Neural progenitor cell (in vitro differentiated cells): Measurements from ENCODE around the gene OR7G3. TPM values are rescaled to one million over a fixed set of nuclear protein-coding genes. Genes with fewer than 3 reads are reported as not detected.

ENCODE experiments used
- DNase-seq: peaks from one replicate; pipeline ENCODE4 v3.0.0-alpha.2; 2016; ENCODE audit warnings: low spot score
- H2AFZ ChIP-seq: fragments of 200-600 bp; sonication (generic); replicated peaks from 2 replicates; pipeline ENCODE4 v1.6.1; 2016; ENCODE audit warnings: antibody characterized with exemption
- H3F3A ChIP-seq: fragments of 200-600 bp; sonication (generic); 2 replicates; pipeline ENCODE4 v1.6.1; 2016; ENCODE audit warnings: antibody characterized with exemption, low read depth
- H3K27ac ChIP-seq: fragments of 200-600 bp; sonication (generic); 2 replicates; pipeline ENCODE4 v1.5.1; 2016; ENCODE audit warnings: mild to moderate bottlenecking
- H3K27me3 ChIP-seq: fragments of 200-600 bp; sonication (generic); 2 replicates; pipeline ENCODE4 v1.6.1; 2016; ENCODE audit warnings: mild to moderate bottlenecking, moderate library complexity
- H3K36me3 ChIP-seq: fragments of 200-600 bp; sonication (generic); 2 replicates; pipeline ENCODE4 v1.5.1; 2016
- H3K4me1 ChIP-seq: fragments of 200-600 bp; sonication (generic); 2 replicates; pipeline ENCODE4 v1.6.1; 2016; ENCODE audit warnings: mixed run types
- H3K4me2 ChIP-seq: fragments of 200-600 bp; sonication (generic); 2 replicates; pipeline ENCODE4 v1.6.1; 2016
- H3K4me3 ChIP-seq: fragments of 200-600 bp; sonication (generic); 2 replicates; pipeline ENCODE4 v1.5.1; 2016
- H3K79me2 ChIP-seq: fragments of 200-600 bp; sonication (generic); 2 replicates; pipeline ENCODE4 v1.6.1; 2016; ENCODE audit warnings: low read depth
- H3K9ac ChIP-seq: fragments of 200-600 bp; sonication (generic); 2 replicates; pipeline ENCODE4 v1.6.1; 2016
- H3K9me3 ChIP-seq: fragments of 200-600 bp; sonication (generic); 2 replicates; pipeline ENCODE4 v1.5.1; 2016; ENCODE audit warnings: low read depth
- H4K20me1 ChIP-seq: fragments of 200-600 bp; sonication (generic); 2 replicates; pipeline ENCODE4 v1.6.1; 2016; ENCODE audit warnings: low read depth
- H3K27ac Mint-ChIP-seq: 3 replicates; pipeline ENCODE4 v1.8.0; 2021; ENCODE audit warnings: mixed read lengths
- H3K27me3 Mint-ChIP-seq: 2 replicates; pipeline ENCODE4 v1.8.0; 2022; ENCODE audit warnings: low read depth, mild to moderate bottlenecking, inconsistent platforms, moderate library complexity, mixed read lengths; ENCODE audit not compliant: insufficient read depth
- H3K36me3 Mint-ChIP-seq: 3 replicates; pipeline ENCODE4 v1.8.0; 2021; ENCODE audit warnings: mixed read lengths
- H3K4me1 Mint-ChIP-seq: 3 replicates; pipeline ENCODE4 v1.8.0; 2021; ENCODE audit warnings: mixed read lengths
- H3K4me3 Mint-ChIP-seq: 3 replicates; pipeline ENCODE4 v1.8.0; 2021; ENCODE audit warnings: mild to moderate bottlenecking, moderate library complexity, mixed read lengths
- H3K9me3 Mint-ChIP-seq: 3 replicates; pipeline ENCODE4 v1.8.0; 2020; ENCODE audit warnings: mixed read lengths
- EZH2 ChIP-seq: fragments of 200-600 bp; sonication (generic); IDR thresholded peaks from 2 replicates; pipeline ENCODE4 v1.6.1; 2017; ENCODE audit warnings: antibody characterized with exemption, mild to moderate bottlenecking, moderate library complexity
- EZH2phosphoT487 ChIP-seq: fragments of 200-600 bp; sonication (generic); IDR thresholded peaks from 2 replicates; pipeline ENCODE4 v1.6.1; 2017; ENCODE audit warnings: antibody characterized with exemption
- total RNA-seq: library from RNA; depleted of rRNA; stranded (reverse); fragments of >200 nt; gene quantifications from 2 replicates; pipeline ENCODE4 v1.2.3, GENCODE V29; 2015; ENCODE audit warnings: low replicate concordance
- TF ChIP-seq, protein P1 (sequence below): fragments of 200-600 bp; sonication (generic); IDR thresholded peaks from 2 replicates; pipeline ENCODE4 v1.5.1; 2017; ENCODE audit warnings: antibody characterized with exemption, mild to moderate bottlenecking

The OR7G3 gene
- total RNA-seq, 1 donor from 2014 or later: not detected

DNA sequence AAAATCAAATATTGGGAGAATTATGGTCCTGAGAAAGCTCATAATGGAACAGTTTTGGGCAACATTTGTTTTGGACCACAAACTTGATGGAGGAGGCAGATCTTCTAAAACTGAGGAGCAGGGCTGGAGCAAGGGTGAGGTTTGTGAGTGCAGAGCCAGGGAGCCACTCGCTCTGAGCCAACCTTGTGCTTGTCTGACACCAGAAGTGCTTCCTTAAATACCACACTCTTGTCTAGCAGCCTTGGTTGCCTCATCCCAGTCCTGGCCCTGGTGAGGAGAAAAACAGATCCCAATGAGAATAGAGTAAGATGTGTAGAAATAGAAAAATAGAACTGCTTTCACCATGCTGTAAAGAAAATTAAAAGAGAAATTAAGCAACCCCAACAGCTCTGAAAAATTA, 20.1 kb upstream of the OR7G3 start:
- Mint-ChIP-seq H3K9me3 (peaks cover 89% of the 10 kb centered on the region), H3K36me3 (peaks cover 81% of the 10 kb centered on the region), H3K4me1 (no peaks in the 10 kb centered on the region), H3K27ac (no peak overlapping the region), H3K4me3 (no peak overlapping the region), H3K27me3 (no peaks in the 10 kb centered on the region)
- DNase-seq: no peak
- H3K9me3 ChIP-seq: peaks cover 40% of the 10 kb centered on the region
- H3K4me3 ChIP-seq: no peak overlapping the region
- no peaks in the 10 kb centered on the region for H3F3A ChIP-seq
- H3K4me2 ChIP-seq: no peak overlapping the region
- peaks cover 100% of the 10 kb centered on the region for H3K79me2 ChIP-seq
- H3K36me3 ChIP-seq: peaks cover 21% of the 10 kb centered on the region
- no peak overlapping the region for H2AFZ ChIP-seq
- no peaks in the 10 kb centered on the region for H4K20me1 ChIP-seq
- no peaks in the 10 kb centered on the region for H3K27me3 ChIP-seq
- TF ChIP-seq EZH2: no peak
- no peak for TF ChIP-seq EZH2phosphoT487
- TF ChIP-seq, protein P1, sequence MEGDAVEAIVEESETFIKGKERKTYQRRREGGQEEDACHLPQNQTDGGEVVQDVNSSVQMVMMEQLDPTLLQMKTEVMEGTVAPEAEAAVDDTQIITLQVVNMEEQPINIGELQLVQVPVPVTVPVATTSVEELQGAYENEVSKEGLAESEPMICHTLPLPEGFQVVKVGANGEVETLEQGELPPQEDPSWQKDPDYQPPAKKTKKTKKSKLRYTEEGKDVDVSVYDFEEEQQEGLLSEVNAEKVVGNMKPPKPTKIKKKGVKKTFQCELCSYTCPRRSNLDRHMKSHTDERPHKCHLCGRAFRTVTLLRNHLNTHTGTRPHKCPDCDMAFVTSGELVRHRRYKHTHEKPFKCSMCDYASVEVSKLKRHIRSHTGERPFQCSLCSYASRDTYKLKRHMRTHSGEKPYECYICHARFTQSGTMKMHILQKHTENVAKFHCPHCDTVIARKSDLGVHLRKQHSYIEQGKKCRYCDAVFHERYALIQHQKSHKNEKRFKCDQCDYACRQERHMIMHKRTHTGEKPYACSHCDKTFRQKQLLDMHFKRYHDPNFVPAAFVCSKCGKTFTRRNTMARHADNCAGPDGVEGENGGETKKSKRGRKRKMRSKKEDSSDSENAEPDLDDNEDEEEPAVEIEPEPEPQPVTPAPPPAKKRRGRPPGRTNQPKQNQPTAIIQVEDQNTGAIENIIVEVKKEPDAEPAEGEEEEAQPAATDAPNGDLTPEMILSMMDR: no peak
- no peaks in the 10 kb centered on the region for H3K4me1 ChIP-seq
- no peak overlapping the region for H3K27ac ChIP-seq
- no peak overlapping the region for H3K9ac ChIP-seq

DNA sequence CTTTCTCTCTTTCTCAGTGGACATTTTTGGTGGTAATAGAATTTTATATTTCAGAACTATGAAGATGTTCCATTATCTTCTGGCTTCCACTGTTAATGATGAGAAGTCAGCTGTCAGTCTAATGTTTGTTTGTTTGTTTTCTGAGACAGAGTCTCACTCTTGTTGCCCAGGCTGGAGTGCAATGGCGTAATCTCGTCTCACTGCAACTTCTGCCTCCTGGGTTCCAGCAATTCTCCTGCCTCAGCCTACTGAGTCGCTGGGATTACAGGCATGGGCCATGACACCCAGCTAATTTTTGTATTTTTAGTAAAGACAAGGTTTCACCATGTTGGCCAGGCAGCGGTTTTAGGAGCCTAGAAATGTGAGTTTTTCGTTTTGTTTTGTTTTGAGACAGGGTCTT, 18.2 kb upstream of the OR7G3 start:
- no peak for DNase-seq
- Mint-ChIP-seq H3K36me3 (peaks cover 71% of the 10 kb centered on the region), H3K4me1 (no peaks in the 10 kb centered on the region), H3K4me3 (no peak overlapping the region), H3K9me3 (peaks cover 85% of the 10 kb centered on the region), H3K27me3 (peaks cover 4% of the 10 kb centered on the region), H3K27ac (no peak overlapping the region)
- H3K4me3 ChIP-seq: no peak overlapping the region
- H3K4me2 ChIP-seq: no peak overlapping the region
- no peak overlapping the region for H3K9ac ChIP-seq
- no peaks in the 10 kb centered on the region for H3F3A ChIP-seq
- H2AFZ ChIP-seq: no peak overlapping the region
- TF ChIP-seq EZH2phosphoT487 (no peak), EZH2 (no peak)
- TF ChIP-seq, protein P1: no peak
- peaks cover 25% of the 10 kb centered on the region for H3K36me3 ChIP-seq
- no peaks in the 10 kb centered on the region for H3K27me3 ChIP-seq
- no peaks in the 10 kb centered on the region for H4K20me1 ChIP-seq
- no peaks in the 10 kb centered on the region for H3K4me1 ChIP-seq
- H3K9me3 ChIP-seq: peaks cover 30% of the 10 kb centered on the region
- peaks cover 97% of the 10 kb centered on the region for H3K79me2 ChIP-seq
- no peak overlapping the region for H3K27ac ChIP-seq

DNA sequence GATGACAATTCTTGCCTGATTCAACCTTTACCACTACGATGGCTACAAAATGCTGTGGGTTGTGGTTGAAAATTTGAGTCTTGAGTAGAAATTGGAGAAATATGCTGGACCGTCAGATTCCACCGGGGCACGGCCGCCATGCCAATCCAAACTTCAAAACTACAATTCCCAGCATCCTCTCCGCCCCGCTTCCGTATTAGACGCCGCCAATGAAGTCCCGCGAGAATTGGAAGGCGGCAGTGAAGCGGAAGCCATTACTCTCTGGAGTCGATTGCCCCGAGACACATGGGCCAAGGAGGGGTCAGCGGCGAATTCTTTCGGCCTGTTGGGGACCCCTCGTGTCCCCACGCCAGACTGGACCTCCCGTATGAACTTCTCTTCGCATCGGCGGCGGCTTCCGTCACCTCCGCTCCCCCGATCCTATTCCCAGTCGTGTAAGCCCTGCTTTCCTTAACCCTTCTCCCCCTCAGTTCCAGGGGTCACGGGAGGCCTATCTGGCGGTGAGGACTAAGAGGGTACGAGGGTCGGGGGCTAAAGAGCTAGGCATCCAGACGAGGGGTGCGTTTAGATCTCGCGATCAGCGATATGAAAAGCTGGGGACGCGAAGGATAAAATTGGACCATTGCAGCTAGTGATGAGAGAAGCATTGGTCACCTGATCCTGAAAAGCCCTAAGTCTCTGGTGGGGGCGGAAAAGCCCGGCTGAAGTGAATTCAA, 13.6 kb upstream of the OR7G3 start, which contains the start of gene ZNF317:
TSS of gene ZNF317 (plus strand) at position 239 of the 716 bp plus-strand sequence. CDS start 15,620 bp downstream, outside the sequence.
- H3K9me3 Mint-ChIP-seq: peaks cover 53% of the 10 kb centered on the region
- peaks cover 25% of the 10 kb centered on the region for H3K9me3 ChIP-seq
- DNase-seq: peak; percentile 97
- no peaks in the 10 kb centered on the region for H4K20me1 ChIP-seq
- H3K9ac ChIP-seq: peak within 1 kb of the TSS; percentile 89
- no peak within 1 kb of the TSS for H3K27ac ChIP-seq
- H3K27ac Mint-ChIP-seq: peak within 1 kb of the TSS; percentile 99
- no peaks in the 10 kb centered on the region for H3K27me3 ChIP-seq
- H3K4me2 ChIP-seq: peak within 1 kb of the TSS; percentile 82
- H3K27me3 Mint-ChIP-seq: peaks cover 8% of the 10 kb centered on the region
- TF ChIP-seq EZH2phosphoT487 (no peak), EZH2 (no peak)
- TF ChIP-seq, protein P1: no peak
- peak within 1 kb of the TSS; percentile 99 for H2AFZ ChIP-seq
- peak within 1 kb of the TSS; percentile 100 for H3K4me3 Mint-ChIP-seq
- peak within 1 kb of the TSS; percentile 79 for H3K4me3 ChIP-seq
- H3K36me3 Mint-ChIP-seq: peaks cover 34% of the 10 kb centered on the region
- H3F3A ChIP-seq: peaks cover 8% of the 10 kb centered on the region
- H3K4me1 Mint-ChIP-seq: no peaks in the 10 kb centered on the region
- H3K79me2 ChIP-seq: peaks cover 51% of the 10 kb centered on the region
- no peaks in the 10 kb centered on the region for H3K4me1 ChIP-seq
- H3K36me3 ChIP-seq: peaks cover 25% of the 10 kb centered on the region
